Naive thymus-derived CD8-positive, alpha-beta T cell (primary cell): ENCODE data around the gene STING1. TPM values are rescaled to one million over a fixed set of nuclear protein-coding genes. Genes with fewer than 3 reads are reported as not detected.
"Not testable (repeated sequence)": the region's sequence is repeated elsewhere in the genome, so short reads cannot be mapped to it uniquely, and the experiment has no call there.

Experiments used
- ATAC-seq, 2 donors: fragments of 150-1000 bp; cut with Tn5 transposase in 1 of 2; sonication (Bioruptor Pico), chemical (Tn5 transposase) in 1 of 2; 1 replicate in 1 of 2; 2 replicates in 1 of 2; pipeline ENCODE4 v1.10.0; 2021; ENCODE audit warnings: mild to moderate bottlenecking in 2 of 2, moderate library complexity in 2 of 2
- POLR2A ChIA-PET: fragments of 350-600 bp; sonication (Branson Sonifier 250); formaldehyde crosslinking; loops from one replicate; lab custom pipeline; 2021; ENCODE audit warnings: antibody characterized with exemption; lab: Charles Lee
- DNase-seq, 10 donors: peaks; one replicate each; pipeline versions ENCODE4 v3.0.0 to v3.0.0-alpha.2; 2020 to 2022
- H3K27ac Mint-ChIP-seq, 10 donors: one replicate each; pipeline ENCODE4 v1.8.0; 2020 to 2022; ENCODE audit warnings: mild to moderate bottlenecking in 10 of 10, mixed read lengths in 10 of 10, moderate library complexity in 4 of 10, inconsistent platforms in 1 of 10
- H3K27me3 Mint-ChIP-seq, 5 donors: one replicate each; pipeline ENCODE4 v1.8.0; 2021 to 2022; ENCODE audit warnings: mixed read lengths in 5 of 5
- H3K36me3 Mint-ChIP-seq, 3 donors: one replicate each; pipeline ENCODE4 v1.8.0; 2020 to 2022; ENCODE audit warnings: mixed read lengths in 3 of 3, mild to moderate bottlenecking in 2 of 3, inconsistent platforms in 1 of 3
- H3K4me1 Mint-ChIP-seq, 4 donors: one replicate each; pipeline ENCODE4 v1.8.0; 2021 to 2022; ENCODE audit warnings: mixed read lengths in 4 of 4
- H3K4me3 Mint-ChIP-seq, 10 donors: one replicate each; pipeline ENCODE4 v1.8.0; 2020 to 2022; ENCODE audit warnings: mild to moderate bottlenecking in 10 of 10, mixed read lengths in 10 of 10, moderate library complexity in 6 of 10, inconsistent platforms in 1 of 10
- H3K9me3 Mint-ChIP-seq, 9 donors: one replicate each; pipeline ENCODE4 v1.8.0; 2020 to 2022; ENCODE audit warnings: mixed read lengths in 9 of 9, mild to moderate bottlenecking in 3 of 9, inconsistent platforms in 1 of 9, moderate library complexity in 1 of 9
- polyA plus RNA-seq, 3 donors: library from polyadenylated mRNA; unstranded; fragments of 300-500 nt; fragmentation: Illumina TruSeq; gene quantifications; one replicate each; pipeline ENCODE4 v1.2.3, GENCODE V29; 2021
- total RNA-seq, 8 experiments: library from RNA in 2 of 8; stranded (reverse) in 2 of 8; gene quantifications; one replicate each; pipeline ENCODE4 v1.2.3 and lab custom pipeline; 2021 to 2026

STING1 gene
- total RNA-seq (10 to 100 TPM; 65.3 to 68.1 TPM), polyA plus RNA-seq (10 to 100 TPM; 40.6 to 87.3 (median 45.1) TPM), total RNA-seq (lab: John Stamatoyannopoulos, UW) (12.7 to 90.9 (median 35.0) reads per million in 6 experiments)

DNA sequence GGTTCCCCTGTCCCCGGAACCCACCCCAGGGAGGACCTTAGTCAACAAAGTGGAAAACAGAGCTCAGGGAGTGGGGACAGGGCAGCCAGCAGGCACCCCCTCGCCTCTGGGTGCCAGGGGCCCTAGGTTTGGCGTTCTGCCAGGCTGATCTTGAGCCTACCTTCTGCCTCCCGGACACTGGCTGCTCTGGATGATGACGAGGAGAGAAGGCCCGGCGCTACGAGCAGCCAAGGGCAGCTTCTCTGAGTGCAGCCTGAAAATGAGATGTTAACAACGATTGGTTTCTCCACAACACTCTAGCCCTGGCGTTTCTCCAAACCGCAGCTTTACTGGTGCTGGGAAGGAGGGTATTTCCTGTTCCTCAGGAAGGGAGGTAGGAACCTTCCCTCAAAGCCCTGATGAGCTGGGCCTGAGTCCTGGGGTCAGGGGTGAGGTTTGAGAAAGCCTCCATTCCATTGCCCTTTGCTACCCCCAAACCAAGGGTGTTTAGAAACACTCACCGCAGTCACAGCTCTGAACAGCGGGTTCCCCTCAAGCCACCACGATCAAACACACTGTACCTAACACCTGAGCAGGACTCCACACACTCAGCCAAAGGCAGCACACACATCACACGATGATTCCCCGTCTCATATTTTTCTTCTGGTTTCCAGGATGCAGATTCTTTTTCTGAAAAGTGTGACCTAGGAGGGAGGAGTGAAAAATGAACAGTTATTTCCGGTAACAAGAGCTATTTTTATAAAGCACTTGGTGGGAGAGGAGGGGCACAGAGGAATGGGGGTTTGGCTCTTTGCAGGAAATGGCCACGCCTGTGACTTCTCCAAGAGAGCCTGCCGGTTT lies at the start of gene STING1:
Gene STING1, minus strand, starts transcription at position 709 of the 840 bp plus-strand sequence. CDS start 1,054 bp downstream, outside the sequence.
- POLR2A ChIA-PET, result interaction anchor here (0.6 to 4.2 kb wide), 21 partner anchors 10 to 229 kb away, joined by 3 to 50 read pairs (median 4); partner anchors contain the start of genes DNAJC18, MATR3, PAIP2 and SMIM33
- Mint-ChIP-seq H3K4me3 (peak within 1 kb of the TSS; percentile 85 to 93 (median 89)), H3K27ac (peak within 1 kb of the TSS; percentile 79 to 97 (median 95)), H3K27me3 (no peaks in the 10 kb centered on the region), H3K4me1 (peaks cover 18 to 49% (median 42%) of the 10 kb centered on the region in 4 donors), H3K9me3 (no peaks in the 10 kb centered on the region), H3K36me3 (peaks cover 0 to 31% (median 8%) of the 10 kb centered on the region in 3 donors)
- ATAC-seq, result peak; percentile 90 to 92
- DNase-seq, result peak; percentile 37 to 82 (median 64)

DNA sequence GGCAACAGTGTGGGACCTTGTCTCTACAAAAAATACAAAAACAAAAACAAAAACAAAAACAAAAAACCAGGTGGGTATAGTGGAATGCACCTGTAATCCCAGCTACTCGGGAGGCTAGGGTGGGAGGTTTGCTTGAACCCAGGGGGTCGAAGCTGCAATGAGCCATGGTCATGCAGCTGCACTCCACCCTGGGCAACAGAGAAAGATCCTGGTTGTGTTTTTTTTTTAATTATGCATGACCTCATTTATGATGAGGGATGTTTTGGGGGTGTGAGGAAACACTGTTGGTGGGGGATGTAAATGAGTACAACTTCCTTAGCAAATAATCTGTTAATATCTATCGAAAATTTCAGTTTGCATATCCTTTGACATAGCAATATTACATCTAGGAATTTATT lies 49.2 kb upstream of the STING1 start:
- peaks cover 0 to 8% (median 0%) of the 10 kb centered on the region in 3 donors for H3K36me3 Mint-ChIP-seq
- POLR2A ChIA-PET, result interaction anchor here (0.7 kb wide), 1 partner anchor 242 kb away, joined by 3 read pairs; no protein-coding TSS in a partner anchor
- no peaks in the 10 kb centered on the region for H3K27me3 Mint-ChIP-seq

GRCh38 chr5:139530079-139530478 lies 47.5 kb upstream of the STING1 start:
- not testable (repeated sequence) for ATAC-seq, H3K4me3 Mint-ChIP-seq, DNase-seq, H3K36me3 Mint-ChIP-seq, H3K27me3 Mint-ChIP-seq, H3K27ac Mint-ChIP-seq
- H3K9me3 Mint-ChIP-seq, result peaks cover 0 to 12% (median 3%) of the 10 kb centered on the region in 9 donors
- peaks cover 0 to 11% (median 0%) of the 10 kb centered on the region in 4 donors for H3K4me1 Mint-ChIP-seq
- POLR2A ChIA-PET, result interaction anchor here (1.2 kb wide), 1 partner anchor 69 kb away, joined by 3 read pairs; no protein-coding TSS in a partner anchor

More for the DNA sequence above, 49.2 kb upstream of the STING1 start:
- peaks cover 0 to 12% (median 3%) of the 10 kb centered on the region in 9 donors for H3K9me3 Mint-ChIP-seq
- H3K27ac Mint-ChIP-seq, result no peak overlapping the region
- DNase-seq, result no peak
- H3K4me3 Mint-ChIP-seq, result no peak overlapping the region
- no peaks in the 10 kb centered on the region for H3K4me1 Mint-ChIP-seq
- ATAC-seq, result no peak

- H3K27me3 Mint-ChIP-seq, H3K27ac Mint-ChIP-seq, DNase-seq, ATAC-seq, H3K36me3 Mint-ChIP-seq, H3K4me3 Mint-ChIP-seq: not testable (repeated sequence)
- H3K4me1 Mint-ChIP-seq, result peaks cover 0 to 12% (median 0%) of the 10 kb centered on the region in 4 donors
- peaks cover 0 to 12% (median 3%) of the 10 kb centered on the region in 9 donors for H3K9me3 Mint-ChIP-seq
- POLR2A ChIA-PET, result interaction anchor here (0.6 kb wide), 1 partner anchor 43 kb away, joined by 5 read pairs; no protein-coding TSS in a partner anchor
Observed at GRCh38 chr5:139528695-139529094, 46.1 kb upstream of the STING1 start.

DNA sequence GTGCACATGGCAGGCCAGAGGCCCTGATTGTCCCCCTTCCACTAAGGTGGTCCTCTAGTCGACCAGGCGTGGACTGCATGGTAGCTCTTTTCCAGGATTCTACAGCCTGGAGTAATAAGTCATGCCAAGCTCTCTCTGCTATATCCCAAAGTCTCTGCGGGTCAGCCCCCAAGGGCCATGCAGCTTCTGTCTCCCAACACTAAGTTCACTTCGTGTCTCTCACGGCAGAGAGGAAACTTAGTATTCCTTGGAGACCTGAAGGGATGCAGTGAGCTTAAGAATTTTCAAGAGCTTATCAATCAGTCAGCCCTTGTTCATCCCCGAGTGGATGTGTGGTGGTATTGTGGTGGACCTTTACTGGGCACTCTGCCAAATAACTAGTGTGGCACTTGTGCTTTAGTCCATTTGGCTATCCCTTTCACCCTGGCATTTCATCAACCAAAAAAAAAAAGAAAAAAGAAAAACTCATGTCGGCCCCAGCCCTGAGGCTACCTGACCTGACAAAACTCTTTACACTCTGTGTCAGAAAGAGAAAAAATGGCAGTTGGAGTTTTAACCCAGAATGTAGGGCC lies 45.4 kb upstream of the STING1 start:
- H3K27me3 Mint-ChIP-seq, POLR2A ChIA-PET, H3K36me3 Mint-ChIP-seq, ATAC-seq, DNase-seq, H3K27ac Mint-ChIP-seq, H3K4me3 Mint-ChIP-seq: not testable (repeated sequence)
- Mint-ChIP-seq H3K4me1 (peaks cover 0 to 12% (median 0%) of the 10 kb centered on the region in 4 donors), H3K9me3 (peaks cover 0 to 12% (median 3%) of the 10 kb centered on the region in 9 donors)

- H3K4me1 Mint-ChIP-seq, result peaks cover 0 to 12% (median 0%) of the 10 kb centered on the region in 4 donors
- ATAC-seq, DNase-seq, H3K27me3 Mint-ChIP-seq, POLR2A ChIA-PET, H3K27ac Mint-ChIP-seq, H3K36me3 Mint-ChIP-seq, H3K4me3 Mint-ChIP-seq: not testable (repeated sequence)
- peaks cover 0 to 12% (median 3%) of the 10 kb centered on the region in 9 donors for H3K9me3 Mint-ChIP-seq
Observed at GRCh38 chr5:139527090-139527470, 44.5 kb upstream of the STING1 start.

- peaks cover 0 to 12% (median 3%) of the 10 kb centered on the region in 9 donors for H3K9me3 Mint-ChIP-seq
- H3K27me3 Mint-ChIP-seq, H3K4me3 Mint-ChIP-seq, H3K36me3 Mint-ChIP-seq, ATAC-seq, POLR2A ChIA-PET, DNase-seq: not testable (repeated sequence)
- peaks cover 0 to 12% (median 0%) of the 10 kb centered on the region in 4 donors for H3K4me1 Mint-ChIP-seq
- peak overlapping the region in 2 of 10 donors; percentile 38 to 56 for H3K27ac Mint-ChIP-seq
Observed at GRCh38 chr5:139526309-139527089, 43.9 kb upstream of the STING1 start.

GRCh38 chr5:139525586-139526308 lies 43.2 kb upstream of the STING1 start:
- H3K9me3 Mint-ChIP-seq, POLR2A ChIA-PET, H3K36me3 Mint-ChIP-seq, DNase-seq, H3K4me3 Mint-ChIP-seq, H3K27me3 Mint-ChIP-seq, ATAC-seq: not testable (repeated sequence)
- Mint-ChIP-seq H3K4me1 (peaks cover 0 to 12% (median 0%) of the 10 kb centered on the region in 4 donors), H3K27ac (peak overlapping the region in 2 of 10 donors; percentile 38 to 69)

GRCh38 chr5:139524940-139525585 lies 42.5 kb upstream of the STING1 start:
- H3K27ac Mint-ChIP-seq, result no peak overlapping the region

GRCh38 chr5:139524446-139524845 lies 41.9 kb upstream of the STING1 start:
- H3K36me3 Mint-ChIP-seq, result no peaks in the 10 kb centered on the region
- ATAC-seq, result no peak
- POLR2A ChIA-PET, result no interaction called here
- H3K9me3 Mint-ChIP-seq, result no peaks in the 10 kb centered on the region
- peaks cover 0 to under 1% (median 0%) of the 10 kb centered on the region in 5 donors for H3K27me3 Mint-ChIP-seq
- no peak overlapping the region for H3K4me3 Mint-ChIP-seq
- no peak overlapping the region for H3K27ac Mint-ChIP-seq
- peaks cover 0 to 12% (median 0%) of the 10 kb centered on the region in 4 donors for H3K4me1 Mint-ChIP-seq
- no peak for DNase-seq

More at GRCh38 chr5:139524940-139525585, 42.5 kb upstream of the STING1 start:
- POLR2A ChIA-PET, result no interaction called here
- Mint-ChIP-seq H3K4me1 (peaks cover 0 to 12% (median 0%) of the 10 kb centered on the region in 4 donors), H3K4me3 (no peak overlapping the region), H3K9me3 (no peaks in the 10 kb centered on the region), H3K27me3 (no peaks in the 10 kb centered on the region), H3K36me3 (no peaks in the 10 kb centered on the region)
- DNase-seq (no peak), ATAC-seq (no peak)
